ENCODE measurements around the gene TEX2.

TEX2 gene

DNA sequence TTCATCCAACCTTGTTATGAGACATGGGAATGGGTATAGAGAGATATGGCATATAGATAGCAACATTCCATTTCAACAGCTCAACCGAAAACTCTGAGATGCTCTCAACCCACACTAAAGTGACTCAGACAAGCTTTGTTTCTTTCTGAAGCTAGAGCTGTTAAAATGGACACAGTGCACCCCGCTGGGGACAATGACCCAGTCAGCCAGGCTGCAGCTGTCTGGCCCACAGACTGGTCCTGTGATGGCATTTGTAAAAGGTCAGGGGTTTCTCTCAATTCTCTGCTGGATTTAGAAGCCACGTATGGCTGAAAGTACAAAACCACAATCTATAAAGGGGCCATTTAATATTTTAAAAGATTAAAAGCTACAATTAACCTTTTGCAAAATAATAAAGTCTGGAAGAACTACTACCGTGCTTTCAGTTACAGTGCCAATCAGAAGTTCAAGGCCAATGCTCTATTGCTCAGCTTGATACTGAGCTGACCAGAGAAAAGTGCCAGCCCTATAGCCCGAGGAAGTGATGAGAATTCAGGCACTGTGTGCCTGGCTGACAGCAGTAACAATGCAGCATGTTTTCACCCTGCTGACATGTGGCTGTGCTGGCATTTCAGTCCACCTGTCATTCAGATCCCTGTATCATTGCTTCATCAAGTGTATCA is 60.2 kb downstream of the TEX2 start:
- TF ChIP-seq, protein P1, sequence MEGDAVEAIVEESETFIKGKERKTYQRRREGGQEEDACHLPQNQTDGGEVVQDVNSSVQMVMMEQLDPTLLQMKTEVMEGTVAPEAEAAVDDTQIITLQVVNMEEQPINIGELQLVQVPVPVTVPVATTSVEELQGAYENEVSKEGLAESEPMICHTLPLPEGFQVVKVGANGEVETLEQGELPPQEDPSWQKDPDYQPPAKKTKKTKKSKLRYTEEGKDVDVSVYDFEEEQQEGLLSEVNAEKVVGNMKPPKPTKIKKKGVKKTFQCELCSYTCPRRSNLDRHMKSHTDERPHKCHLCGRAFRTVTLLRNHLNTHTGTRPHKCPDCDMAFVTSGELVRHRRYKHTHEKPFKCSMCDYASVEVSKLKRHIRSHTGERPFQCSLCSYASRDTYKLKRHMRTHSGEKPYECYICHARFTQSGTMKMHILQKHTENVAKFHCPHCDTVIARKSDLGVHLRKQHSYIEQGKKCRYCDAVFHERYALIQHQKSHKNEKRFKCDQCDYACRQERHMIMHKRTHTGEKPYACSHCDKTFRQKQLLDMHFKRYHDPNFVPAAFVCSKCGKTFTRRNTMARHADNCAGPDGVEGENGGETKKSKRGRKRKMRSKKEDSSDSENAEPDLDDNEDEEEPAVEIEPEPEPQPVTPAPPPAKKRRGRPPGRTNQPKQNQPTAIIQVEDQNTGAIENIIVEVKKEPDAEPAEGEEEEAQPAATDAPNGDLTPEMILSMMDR (IDR thresholded peaks at IDR 0.05; ENCODE audit: insufficient read depth, low read length): no peak
- TF ChIP-seq SPI1 (IDR thresholded peaks at IDR 0.05; ENCODE audit: borderline replicate concordance, low read depth) (no peak), GABPA (IDR thresholded peaks at IDR 0.05; ENCODE audit: low read depth) (no peak), REST (IDR thresholded peaks at IDR 0.05; ENCODE audit: insufficient replicate concordance, low read depth) (no peak), POLR2AphosphoS5 (IDR thresholded peaks at IDR 0.05; ENCODE audit: low read depth) (no peak)
- no peak for DNase-seq (ENCODE audit: low read depth in 1 of 2, low spot score in 1 of 2)

GRCh38 chr17:64200080-64201032 is 62.7 kb downstream of the TEX2 start:
- Histone ChIP-seq H3K27me3 (ENCODE audit: insufficient read depth, poor library complexity, severe bottlenecking) (no peaks in the 10 kb centered on the region), H3K4me3 (replicated peaks; ENCODE audit: insufficient read depth, low read length) (no peak overlapping the region), H3K27ac (replicated peaks) (no peak overlapping the region)
- TF ChIP-seq, protein P1 (IDR thresholded peaks at IDR 0.05; ENCODE audit: insufficient read depth, low read length): no peak
- TF ChIP-seq GABPA (IDR thresholded peaks at IDR 0.05; ENCODE audit: low read depth) (no peak), SPI1 (IDR thresholded peaks at IDR 0.05; ENCODE audit: borderline replicate concordance, low read depth) (no peak)
- peak in 1 of 2 experiments; percentile 14 for DNase-seq (ENCODE audit: low read depth in 1 of 2, low spot score in 1 of 2)

More for the DNA sequence above, 60.2 kb downstream of the TEX2 start:
- Histone ChIP-seq H3K4me3 (replicated peaks; ENCODE audit: insufficient read depth, low read length) (no peak overlapping the region), H3K27ac (replicated peaks) (no peak overlapping the region), H3K27me3 (ENCODE audit: insufficient read depth, poor library complexity, severe bottlenecking) (no peaks in the 10 kb centered on the region)

GRCh38 chr17:64198331-64199090 is 64.5 kb downstream of the TEX2 start:
- TF ChIP-seq, protein P1 (IDR thresholded peaks at IDR 0.05; ENCODE audit: insufficient read depth, low read length): no peak
- no peak for TF ChIP-seq POLR2AphosphoS5 (IDR thresholded peaks at IDR 0.05; ENCODE audit: low read depth)
- TF ChIP-seq REST (IDR thresholded peaks at IDR 0.05; ENCODE audit: insufficient replicate concordance, low read depth): no peak
- no peak for TF ChIP-seq SPI1 (IDR thresholded peaks at IDR 0.05; ENCODE audit: borderline replicate concordance, low read depth)
- no peak for TF ChIP-seq GABPA (IDR thresholded peaks at IDR 0.05; ENCODE audit: low read depth)
- H3K4me3 ChIP-seq (replicated peaks; ENCODE audit: insufficient read depth, low read length): no peak overlapping the region
- H3K27ac ChIP-seq (replicated peaks): no peak overlapping the region
- DNase-seq (ENCODE audit: low read depth in 1 of 2, low spot score in 1 of 2): no peak
- H3K27me3 ChIP-seq (ENCODE audit: insufficient read depth, poor library complexity, severe bottlenecking): no peaks in the 10 kb centered on the region

Data from HL-60 (cell line).